HepG2 (cell line): Measurements from ENCODE around the gene DISP2. TPM values are rescaled to one million over a fixed set of nuclear protein-coding genes. Genes with fewer than 3 reads are reported as not detected.
A peak's percentile ranks its signal among the peaks of the same experiment; 100 is the strongest.

Experiments
- AGO2 ChIP-seq: fragments of 200-400 bp; formaldehyde crosslinking; optimal IDR thresholded peaks from 2 replicates; pipeline ENCODE3; 2017; ENCODE audit warnings: mild to moderate bottlenecking, low read depth, low read length, moderate library complexity
- AKAP8 ChIP-seq: sonication (generic); formaldehyde crosslinking; IDR thresholded peaks from 2 replicates; pipeline ENCODE4 v1.5.1; 2020; ENCODE audit warnings: mild to moderate bottlenecking, missing genetic modification reagents
- GLI4 ChIP-seq: sonication (generic); formaldehyde crosslinking; IDR thresholded peaks from 2 replicates; pipeline ENCODE4 v1.5.1; 2020; ENCODE audit warnings: missing genetic modification reagents, mild to moderate bottlenecking, moderate library complexity, borderline replicate concordance
- GLMP ChIP-seq: sonication (generic); formaldehyde crosslinking; IDR thresholded peaks from 2 replicates; pipeline ENCODE4 v1.9.0; 2021; ENCODE audit warnings: missing genetic modification reagents, mild to moderate bottlenecking, borderline replicate concordance
- GTF2F1 ChIP-seq: fragments of 150-350 bp; IDR thresholded peaks from 2 replicates; pipeline ENCODE4 v1.6.1; 2014; ENCODE audit warnings: low read length
- HOXA3 ChIP-seq: sonication (generic); formaldehyde crosslinking; IDR thresholded peaks from 2 replicates; pipeline ENCODE4 v1.5.0; 2020; ENCODE audit warnings: missing genetic modification reagents
- KLF15 ChIP-seq: sonication (generic); formaldehyde crosslinking; IDR thresholded peaks from 2 replicates; pipeline ENCODE4 v1.8.1; 2023; ENCODE audit warnings: borderline replicate concordance, mild to moderate bottlenecking, inconsistent platforms, missing genetic modification reagents, mixed read lengths
- MIXL1 ChIP-seq: IDR thresholded peaks from 2 replicates; pipeline ENCODE4 v1.6.1; 2016
- MXI1 ChIP-seq: IDR thresholded peaks from 3 replicates; pipeline ENCODE4 v1.6.1; 2012; ENCODE audit warnings: low read depth, low read length, inconsistent platforms, borderline replicate concordance
- NONO ChIP-seq, 2 experiments: fragments of 450-650 bp in 1 of 2; sonication (generic) in 1 of 2; formaldehyde crosslinking in 1 of 2; IDR thresholded peaks in 1 of 2; conservative IDR thresholded peaks in 1 of 2; 2 replicates each; pipeline versions ENCODE4 v1.6.1 to v1.8.0; 2017 to 2022; ENCODE audit warnings: mild to moderate bottlenecking in 1 of 2, missing genetic modification reagents in 1 of 2, moderate library complexity in 1 of 2
- PAWR ChIP-seq: sonication (generic); formaldehyde crosslinking; IDR thresholded peaks from 2 replicates; pipeline ENCODE4 v1.4.0; 2020; ENCODE audit warnings: missing genetic modification reagents, mild to moderate bottlenecking, borderline replicate concordance
- RXRA ChIP-seq: sonication (generic); formaldehyde crosslinking; IDR thresholded peaks from 2 replicates; pipeline ENCODE4 v1.5.1; 2020; ENCODE audit warnings: missing genetic modification reagents
- TAF1 ChIP-seq: sonication (generic); formaldehyde crosslinking; IDR thresholded peaks from 2 replicates; pipeline ENCODE4 v1.4.0; 2020; ENCODE audit warnings: missing genetic modification reagents
- XRCC5 ChIP-seq: fragments of 200-400 bp; formaldehyde crosslinking; optimal IDR thresholded peaks from 2 replicates; pipeline ENCODE3; 2017; ENCODE audit warnings: mild to moderate bottlenecking, low read length
- ZFP36L2 ChIP-seq: sonication (generic); formaldehyde crosslinking; IDR thresholded peaks from 2 replicates; pipeline ENCODE4 v1.4.0; 2020; ENCODE audit warnings: missing genetic modification reagents
- ZMYM2 ChIP-seq: sonication (generic); formaldehyde crosslinking; IDR thresholded peaks from 2 replicates; pipeline ENCODE4 v1.8.0; 2022; ENCODE audit warnings: mild to moderate bottlenecking, missing genetic modification reagents
- ZNF17 ChIP-seq: sonication (generic); formaldehyde crosslinking; IDR thresholded peaks from 2 replicates; pipeline ENCODE4 v1.5.0; 2020; ENCODE audit warnings: mild to moderate bottlenecking, missing genetic modification reagents
- ZNF205 ChIP-seq: IDR thresholded peaks from 2 replicates; pipeline ENCODE4 v1.6.1; 2018; ENCODE audit warnings: missing biosample characterization, missing genetic modification reagents
- ZNF224 ChIP-seq: sonication (generic); formaldehyde crosslinking; IDR thresholded peaks from 2 replicates; pipeline ENCODE4 v1.5.0; 2020; ENCODE audit warnings: mild to moderate bottlenecking, missing genetic modification reagents
- ZNF30 ChIP-seq: sonication (generic); formaldehyde crosslinking; IDR thresholded peaks from 2 replicates; pipeline ENCODE4 v1.5.0; 2020; ENCODE audit warnings: mild to moderate bottlenecking, missing genetic modification reagents
- ZNF331 ChIP-seq: sonication (generic); formaldehyde crosslinking; IDR thresholded peaks from 2 replicates; pipeline ENCODE4 v1.4.0; 2020; ENCODE audit warnings: missing genetic modification reagents
- ZNF33B ChIP-seq: sonication (generic); formaldehyde crosslinking; IDR thresholded peaks from 2 replicates; pipeline ENCODE4 v1.5.1; 2020; ENCODE audit warnings: mild to moderate bottlenecking, missing genetic modification reagents
- ZNF34 ChIP-seq: sonication (generic); formaldehyde crosslinking; IDR thresholded peaks from 2 replicates; pipeline ENCODE4 v1.4.0; 2020; ENCODE audit warnings: mild to moderate bottlenecking, missing genetic modification reagents, borderline replicate concordance
- ZNF567 ChIP-seq: sonication (generic); formaldehyde crosslinking; IDR thresholded peaks from 2 replicates; pipeline ENCODE4 v1.8.1; 2023; ENCODE audit warnings: mild to moderate bottlenecking, missing genetic modification reagents, borderline replicate concordance
- ZNF598 ChIP-seq: sonication (generic); formaldehyde crosslinking; IDR thresholded peaks from 2 replicates; pipeline ENCODE4 v1.5.1; 2020; ENCODE audit warnings: mild to moderate bottlenecking, missing genetic modification reagents, borderline replicate concordance
- ZNF672 ChIP-seq: sonication (generic); formaldehyde crosslinking; IDR thresholded peaks from 2 replicates; pipeline ENCODE4 v1.8.1; 2022; ENCODE audit warnings: missing genetic modification reagents
- ZNF841 ChIP-seq: sonication (generic); formaldehyde crosslinking; IDR thresholded peaks from 2 replicates; pipeline ENCODE4 v1.8.1; 2023; ENCODE audit warnings: missing genetic modification reagents, borderline replicate concordance
- polyA plus RNA-seq, 8 experiments: library from polyadenylated mRNA; depleted of rRNA in 3 of 8; stranded (reverse) in 7 of 8; unstranded in 1 of 8; fragments of >200 nt; fragmentation: Illumina TruSeq in 4 of 8; extraction: Trizol in 4 of 8; gene quantifications; 2 replicates each; pipeline versions ENCODE4 v1.2.1 to v1.2.3, GENCODE V29; 2011 to 2016; ENCODE audit warnings: low read depth in 4 of 8, missing spikeins in 1 of 8, mixed read lengths in 1 of 8; ENCODE audit not compliant: insufficient read depth in 1 of 8
- total RNA-seq, 5 experiments: library from RNA; depleted of rRNA; stranded (reverse); fragments of >200 nt; fragmentation: Illumina TruSeq; extraction: Trizol; gene quantifications; 2 replicates each; pipeline ENCODE4 v1.2.3, GENCODE V29; 2016; ENCODE audit warnings: low read depth in 1 of 5
- TF ChIP-seq, protein P1 (sequence below): sonication (generic); formaldehyde crosslinking; IDR thresholded peaks from 2 replicates; pipeline ENCODE4 v1.4.0; 2020; ENCODE audit warnings: missing genetic modification reagents, borderline replicate concordance
- TF ChIP-seq, protein P2 (sequence below): IDR thresholded peaks from 2 replicates; pipeline ENCODE4 v1.6.1; 2016; ENCODE audit warnings: missing biosample characterization, missing genetic modification reagents, low read depth

The DISP2 gene
- total and polyA plus RNA-seq, 2 of the 13 experiments (the other 11 are each of a cell fraction or from before 2014, with no cell fraction given) = 0.09 to 0.32 TPM

GRCh38 chr15:40357723-40358470, at the start of gene DISP2 (continued):
- no peak for TF ChIP-seq NONO (IDR thresholded peaks at IDR 0.05)
- no peak for TF ChIP-seq NONO (CRISPR knock-in tag; conservative IDR thresholded peaks at IDR 0.05)
- TF ChIP-seq ZFP36L2 (CRISPR knock-in tag) = no peak
- no peak for TF ChIP-seq MIXL1 (CRISPR knock-in tag)
- TF ChIP-seq XRCC5 = no peak
- TF ChIP-seq ZMYM2 (CRISPR knock-in tag) = no peak
- TF ChIP-seq ZNF205 (CRISPR knock-in tag) = peak; percentile 78; the same call in 1 of the 2 replicates
- TF ChIP-seq ZNF331 (CRISPR knock-in tag) = no peak
- no peak for TF ChIP-seq ZNF34
- TF ChIP-seq, protein P1, sequence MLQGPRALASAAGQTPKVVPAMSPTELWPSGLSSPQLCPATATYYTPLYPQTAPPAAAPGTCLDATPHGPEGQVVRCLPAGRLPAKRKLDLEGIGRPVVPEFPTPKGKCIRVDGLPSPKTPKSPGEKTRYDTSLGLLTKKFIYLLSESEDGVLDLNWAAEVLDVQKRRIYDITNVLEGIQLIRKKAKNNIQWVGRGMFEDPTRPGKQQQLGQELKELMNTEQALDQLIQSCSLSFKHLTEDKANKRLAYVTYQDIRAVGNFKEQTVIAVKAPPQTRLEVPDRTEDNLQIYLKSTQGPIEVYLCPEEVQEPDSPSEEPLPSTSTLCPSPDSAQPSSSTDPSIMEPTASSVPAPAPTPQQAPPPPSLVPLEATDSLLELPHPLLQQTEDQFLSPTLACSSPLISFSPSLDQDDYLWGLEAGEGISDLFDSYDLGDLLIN (CRISPR knock-in tag) = no peak
- no peak for TF ChIP-seq ZNF17
- TF ChIP-seq PAWR (CRISPR knock-in tag) = no peak
- TF ChIP-seq ZNF224 = no peak
- no peak for TF ChIP-seq ZNF33B (CRISPR knock-in tag)
- TF ChIP-seq, protein P2, sequence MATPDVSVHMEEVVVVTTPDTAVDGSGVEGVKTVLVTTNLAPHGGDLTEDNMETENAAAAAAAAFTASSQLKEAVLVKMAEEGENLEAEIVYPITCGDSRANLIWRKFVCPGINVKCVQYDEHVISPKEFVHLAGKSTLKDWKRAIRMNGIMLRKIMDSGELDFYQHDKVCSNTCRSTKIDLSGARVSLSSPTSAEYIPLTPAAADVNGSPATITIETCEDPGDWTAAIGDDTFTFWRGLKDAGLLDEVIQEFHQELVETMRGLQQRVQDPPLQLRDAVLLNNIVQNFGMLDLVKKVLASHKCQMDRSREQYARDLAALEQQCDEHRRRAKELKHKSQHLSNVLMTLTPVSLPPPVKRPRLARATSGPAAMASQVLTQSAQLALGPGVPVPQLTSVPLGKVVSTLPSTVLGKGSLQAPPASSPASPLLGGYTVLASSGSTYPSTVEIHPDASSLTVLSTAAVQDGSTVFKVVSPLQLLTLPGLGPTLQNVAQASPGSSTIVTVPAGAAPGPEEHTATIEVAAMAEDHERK (CRISPR knock-in tag) = no peak
- peak; percentile 52; the same call in 1 of the 2 replicates for TF ChIP-seq HOXA3 (CRISPR knock-in tag)
- TF ChIP-seq GLMP (CRISPR knock-in tag) = no peak
- TF ChIP-seq ZNF30 = no peak
- TF ChIP-seq RXRA (CRISPR knock-in tag) = no peak
- no peak for TF ChIP-seq ZNF598 (CRISPR knock-in tag)
- TF ChIP-seq TAF1 (CRISPR knock-in tag) = 0 out of 2 replicates have a peak, but pooled peaks have one; percentile 24
- TF ChIP-seq AGO2 = no peak
- TF ChIP-seq AKAP8 (CRISPR knock-in tag) = no peak
- no peak for TF ChIP-seq ZNF567 (CRISPR knock-in tag)
- no peak for TF ChIP-seq KLF15 (CRISPR knock-in tag)
- no peak for TF ChIP-seq GTF2F1
- no peak for TF ChIP-seq ZNF672 (CRISPR knock-in tag)
- no peak for TF ChIP-seq GLI4 (CRISPR knock-in tag)
- TF ChIP-seq ZNF841 (CRISPR knock-in tag) = no peak
- peak; percentile 94 for TF ChIP-seq MXI1
